ENCODE data around the gene NCK2. TPM values are rescaled to one million over a fixed set of nuclear protein-coding genes. Genes with fewer than 3 reads are reported as not detected.

The NCK2 gene
- total and polyA plus RNA-seq, 2 of the 13 experiments (the other 11 are each of a cell fraction or from before 2014, with no cell fraction given) = 14.8 to 23.5 TPM

DNA sequence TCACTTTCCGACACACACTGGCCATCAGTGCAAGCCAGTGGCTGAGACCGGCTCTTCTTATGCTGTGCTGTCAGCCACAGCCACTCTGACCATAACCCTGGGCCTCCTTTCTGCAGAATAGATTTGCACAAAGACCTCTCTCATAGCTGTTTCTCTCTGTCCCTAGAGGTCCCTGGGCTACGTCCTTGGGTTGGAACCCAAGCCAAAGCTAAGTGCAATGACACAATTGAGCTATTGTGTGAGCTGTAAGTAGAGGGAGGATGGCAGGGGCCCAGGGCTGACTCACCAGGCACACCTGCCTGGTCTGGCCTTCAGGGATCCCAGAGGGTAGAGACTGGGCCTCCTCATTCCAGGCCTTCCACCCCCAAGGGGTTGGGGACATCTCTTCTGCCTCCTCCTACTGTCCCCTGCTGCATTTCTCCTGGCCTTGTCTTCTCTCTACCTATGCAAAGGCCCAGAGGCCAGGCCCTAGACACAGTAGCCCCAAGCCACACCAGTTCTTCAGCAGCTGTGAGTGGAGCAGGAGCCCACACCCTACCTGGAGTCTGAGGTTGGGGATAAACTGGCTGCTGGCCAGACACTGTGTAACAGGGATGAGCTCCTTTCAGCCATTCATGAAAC, 174.6 kb downstream of the NCK2 start (continued):
- TF ChIP-seq DNMT1 (CRISPR knock-in tag; IDR thresholded peaks at IDR 0.05) (no peak), TGIF2 (CRISPR knock-in tag; IDR thresholded peaks at IDR 0.05) (peak; percentile 62; the same call in 1 of the 2 replicates), ETV5 (CRISPR knock-in tag; IDR thresholded peaks at IDR 0.05; ENCODE audit: borderline replicate concordance) (peak; percentile 79; the same call in 1 of the 2 replicates), RORA (CRISPR knock-in tag; IDR thresholded peaks at IDR 0.05) (no peak), ZNF713 (CRISPR knock-in tag; IDR thresholded peaks at IDR 0.05) (no peak), ZBTB8A (CRISPR knock-in tag; IDR thresholded peaks at IDR 0.05; ENCODE audit: borderline replicate concordance, low read depth) (no peak), SOX13 (IDR thresholded peaks at IDR 0.05) (peak; percentile 47), SOX13 (CRISPR knock-in tag; conservative IDR thresholded peaks at IDR 0.05 in 1 of 2, IDR thresholded peaks at IDR 0.05 in 1 of 2) (peak in 1 of 2 experiments; percentile 97; a peak in 2 of 4 replicates), NFKB2 (CRISPR knock-in tag; IDR thresholded peaks at IDR 0.05; ENCODE audit: borderline replicate concordance) (0 out of 2 replicates have a peak, but pooled peaks have one; percentile 14), IKZF1 (IDR thresholded peaks at IDR 0.05) (no peak), POGZ (CRISPR knock-in tag; IDR thresholded peaks at IDR 0.05) (peak; percentile 94), ZNF12 (CRISPR knock-in tag; IDR thresholded peaks at IDR 0.05) (peak; percentile 76), ZFP90 (CRISPR knock-in tag; IDR thresholded peaks at IDR 0.05; ENCODE audit: borderline replicate concordance) (no peak)
- TF ChIP-seq, protein P1, sequence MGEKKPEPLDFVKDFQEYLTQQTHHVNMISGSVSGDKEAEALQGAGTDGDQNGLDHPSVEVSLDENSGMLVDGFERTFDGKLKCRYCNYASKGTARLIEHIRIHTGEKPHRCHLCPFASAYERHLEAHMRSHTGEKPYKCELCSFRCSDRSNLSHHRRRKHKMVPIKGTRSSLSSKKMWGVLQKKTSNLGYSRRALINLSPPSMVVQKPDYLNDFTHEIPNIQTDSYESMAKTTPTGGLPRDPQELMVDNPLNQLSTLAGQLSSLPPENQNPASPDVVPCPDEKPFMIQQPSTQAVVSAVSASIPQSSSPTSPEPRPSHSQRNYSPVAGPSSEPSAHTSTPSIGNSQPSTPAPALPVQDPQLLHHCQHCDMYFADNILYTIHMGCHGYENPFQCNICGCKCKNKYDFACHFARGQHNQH (CRISPR knock-in tag; IDR thresholded peaks at IDR 0.05) = peak; percentile 88; the same call in 1 of the 2 replicates
- TF ChIP-seq, protein P2, sequence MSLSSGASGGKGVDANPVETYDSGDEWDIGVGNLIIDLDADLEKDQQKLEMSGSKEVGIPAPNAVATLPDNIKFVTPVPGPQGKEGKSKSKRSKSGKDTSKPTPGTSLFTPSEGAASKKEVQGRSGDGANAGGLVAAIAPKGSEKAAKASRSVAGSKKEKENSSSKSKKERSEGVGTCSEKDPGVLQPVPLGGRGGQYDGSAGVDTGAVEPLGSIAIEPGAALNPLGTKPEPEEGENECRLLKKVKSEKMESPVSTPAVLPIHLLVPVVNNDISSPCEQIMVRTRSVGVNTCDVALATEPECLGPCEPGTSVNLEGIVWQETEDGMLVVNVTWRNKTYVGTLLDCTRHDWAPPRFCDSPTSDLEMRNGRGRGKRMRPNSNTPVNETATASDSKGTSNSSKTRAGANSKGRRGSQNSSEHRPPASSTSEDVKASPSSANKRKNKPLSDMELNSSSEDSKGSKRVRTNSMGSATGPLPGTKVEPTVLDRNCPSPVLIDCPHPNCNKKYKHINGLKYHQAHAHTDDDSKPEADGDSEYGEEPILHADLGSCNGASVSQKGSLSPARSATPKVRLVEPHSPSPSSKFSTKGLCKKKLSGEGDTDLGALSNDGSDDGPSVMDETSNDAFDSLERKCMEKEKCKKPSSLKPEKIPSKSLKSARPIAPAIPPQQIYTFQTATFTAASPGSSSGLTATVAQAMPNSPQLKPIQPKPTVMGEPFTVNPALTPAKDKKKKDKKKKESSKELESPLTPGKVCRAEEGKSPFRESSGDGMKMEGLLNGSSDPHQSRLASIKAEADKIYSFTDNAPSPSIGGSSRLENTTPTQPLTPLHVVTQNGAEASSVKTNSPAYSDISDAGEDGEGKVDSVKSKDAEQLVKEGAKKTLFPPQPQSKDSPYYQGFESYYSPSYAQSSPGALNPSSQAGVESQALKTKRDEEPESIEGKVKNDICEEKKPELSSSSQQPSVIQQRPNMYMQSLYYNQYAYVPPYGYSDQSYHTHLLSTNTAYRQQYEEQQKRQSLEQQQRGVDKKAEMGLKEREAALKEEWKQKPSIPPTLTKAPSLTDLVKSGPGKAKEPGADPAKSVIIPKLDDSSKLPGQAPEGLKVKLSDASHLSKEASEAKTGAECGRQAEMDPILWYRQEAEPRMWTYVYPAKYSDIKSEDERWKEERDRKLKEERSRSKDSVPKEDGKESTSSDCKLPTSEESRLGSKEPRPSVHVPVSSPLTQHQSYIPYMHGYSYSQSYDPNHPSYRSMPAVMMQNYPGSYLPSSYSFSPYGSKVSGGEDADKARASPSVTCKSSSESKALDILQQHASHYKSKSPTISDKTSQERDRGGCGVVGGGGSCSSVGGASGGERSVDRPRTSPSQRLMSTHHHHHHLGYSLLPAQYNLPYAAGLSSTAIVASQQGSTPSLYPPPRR (CRISPR knock-in tag; IDR thresholded peaks at IDR 0.05; ENCODE audit: borderline replicate concordance) = peak; percentile 88; the same call in 1 of the 2 replicates
- TF ChIP-seq, protein P3, sequence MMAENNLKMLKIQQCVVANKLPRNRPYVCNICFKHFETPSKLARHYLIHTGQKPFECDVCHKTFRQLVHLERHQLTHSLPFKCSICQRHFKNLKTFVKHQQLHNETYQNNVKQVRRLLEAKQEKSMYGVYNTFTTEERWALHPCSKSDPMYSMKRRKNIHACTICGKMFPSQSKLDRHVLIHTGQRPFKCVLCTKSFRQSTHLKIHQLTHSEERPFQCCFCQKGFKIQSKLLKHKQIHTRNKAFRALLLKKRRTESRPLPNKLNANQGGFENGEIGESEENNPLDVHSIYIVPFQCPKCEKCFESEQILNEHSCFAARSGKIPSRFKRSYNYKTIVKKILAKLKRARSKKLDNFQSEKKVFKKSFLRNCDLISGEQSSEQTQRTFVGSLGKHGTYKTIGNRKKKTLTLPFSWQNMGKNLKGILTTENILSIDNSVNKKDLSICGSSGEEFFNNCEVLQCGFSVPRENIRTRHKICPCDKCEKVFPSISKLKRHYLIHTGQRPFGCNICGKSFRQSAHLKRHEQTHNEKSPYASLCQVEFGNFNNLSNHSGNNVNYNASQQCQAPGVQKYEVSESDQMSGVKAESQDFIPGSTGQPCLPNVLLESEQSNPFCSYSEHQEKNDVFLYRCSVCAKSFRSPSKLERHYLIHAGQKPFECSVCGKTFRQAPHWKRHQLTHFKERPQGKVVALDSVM (CRISPR knock-in tag; IDR thresholded peaks at IDR 0.05) = peak; percentile 100

Data from HepG2 (cell line).